DMS79 treated with DMSO at 0.1 percent for 48 hours (cell line): ENCODE results near the gene NBAS.

Experiments
- DNase-seq: peaks from one replicate; lab custom pipeline; 2025; lab: John Stamatoyannopoulos, UW

NBAS gene

DNA sequence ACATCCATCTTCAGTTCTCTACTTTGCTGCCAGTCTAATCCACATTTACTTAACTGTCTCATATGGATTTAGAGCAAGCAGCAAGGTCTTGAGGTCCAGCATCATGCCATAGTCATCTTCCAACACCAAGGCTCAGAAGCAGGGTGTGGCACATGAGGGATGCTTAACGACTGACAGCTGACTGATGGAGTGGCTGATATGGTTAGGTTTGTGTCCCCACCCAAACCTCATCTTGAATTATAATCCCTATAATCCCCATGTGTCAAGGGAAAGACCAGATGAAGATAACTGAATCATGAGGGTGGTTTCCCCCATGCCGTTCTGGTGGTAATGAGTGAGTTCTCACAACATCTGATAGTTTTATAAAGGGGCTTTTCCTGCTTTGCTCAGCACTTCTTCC is 257.3 kb downstream of the NBAS start:
- no peak for DNase-seq

DNA sequence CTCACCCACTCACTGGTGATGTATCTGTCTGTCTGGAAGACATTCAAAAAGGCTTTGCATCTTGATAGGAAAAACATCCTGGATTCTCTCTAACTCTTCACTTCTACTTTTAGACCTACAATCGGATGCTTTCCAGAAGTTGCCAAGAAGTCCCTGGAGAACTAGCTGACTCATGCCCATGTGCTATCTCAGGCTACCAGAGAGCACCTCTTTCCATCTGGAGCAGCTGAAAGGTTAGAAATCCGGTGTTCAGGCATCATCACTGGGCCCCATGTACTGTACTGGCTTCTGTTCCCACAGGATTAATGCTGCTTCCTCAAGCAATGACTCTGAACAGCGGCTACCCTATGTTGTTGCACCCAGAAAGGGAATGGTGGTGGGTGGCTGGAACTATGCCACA is 259.0 kb downstream of the NBAS start:
- no peak for DNase-seq

DNA sequence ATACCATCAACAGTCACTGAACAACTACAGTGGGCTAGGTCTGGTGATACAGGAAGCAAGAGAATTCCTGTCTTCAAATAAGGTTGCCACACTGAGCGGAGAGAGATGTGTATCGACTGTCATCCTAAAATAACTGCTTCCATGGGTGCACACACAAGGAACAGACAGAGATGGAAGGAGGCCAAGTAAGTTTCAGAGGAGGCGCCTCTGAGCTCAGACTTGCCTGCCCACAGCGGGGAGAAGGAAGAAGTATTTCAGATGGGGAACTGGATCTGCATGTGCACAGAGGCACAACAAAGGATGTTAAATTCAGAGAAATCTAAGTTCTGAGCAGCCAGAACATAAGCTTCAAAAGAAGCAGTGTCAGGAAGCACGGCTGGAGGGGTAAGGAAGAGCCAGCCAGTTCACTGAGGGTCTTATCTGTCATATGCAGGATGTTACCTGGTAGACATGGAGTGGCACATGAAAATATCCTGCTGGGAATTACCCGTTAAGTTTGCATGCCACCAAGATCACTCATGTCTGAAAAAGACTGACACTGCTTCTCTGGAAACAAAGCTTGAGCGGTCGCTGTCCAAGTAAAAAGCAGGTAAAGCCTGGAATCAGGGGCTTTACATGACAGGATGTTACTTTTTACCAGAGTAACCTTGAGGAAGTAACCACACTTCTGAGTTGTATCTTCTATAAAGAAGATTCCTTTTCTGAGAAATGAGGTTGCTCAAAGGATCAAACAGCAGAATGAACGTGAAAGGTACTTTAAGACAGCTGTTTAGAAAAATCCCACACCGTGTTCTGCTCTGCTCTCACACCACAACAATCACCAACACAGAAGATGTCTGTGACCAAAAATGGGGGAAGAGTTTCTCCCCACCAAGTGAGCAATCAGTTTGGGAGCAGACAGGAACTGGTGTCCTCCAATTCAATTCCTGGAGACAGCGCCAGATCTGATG is 260.2 kb downstream of the NBAS start:
- DNase-seq = no peak

DNA sequence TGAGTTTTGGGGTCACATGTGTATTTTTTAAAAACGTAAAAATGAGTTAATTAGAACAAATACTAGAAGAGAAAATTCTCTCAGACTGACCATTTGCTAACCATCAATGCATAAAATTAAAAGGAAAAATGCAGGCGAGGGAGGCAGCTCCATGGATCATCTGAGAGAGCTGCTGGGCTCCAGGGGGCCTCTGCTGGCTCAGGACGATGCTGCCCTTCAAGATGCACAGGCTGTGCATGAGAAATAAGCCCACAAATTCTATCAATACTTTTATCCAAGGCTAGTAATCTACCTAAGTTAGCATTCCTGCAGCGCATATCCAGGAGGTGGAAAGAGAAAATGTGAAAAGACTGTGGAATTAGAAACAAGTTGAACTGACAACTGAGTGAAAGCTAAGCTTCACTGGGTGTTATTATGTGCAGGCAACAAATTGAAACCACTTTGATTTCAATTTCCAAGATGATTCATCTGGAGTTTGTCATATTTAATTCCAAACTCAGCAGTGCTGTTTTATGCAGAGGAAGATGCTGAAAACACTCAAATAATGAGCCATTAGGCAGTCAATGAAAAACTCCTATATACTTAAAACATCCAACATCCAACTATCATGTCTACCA is 261.1 kb downstream of the NBAS start:
- DNase-seq = no peak

GRCh38 chr2:15298770-15299169 is 262.4 kb downstream of the NBAS start:
- no peak for DNase-seq

GRCh38 chr2:15293262-15293937 is 267.7 kb downstream of the NBAS start:
- DNase-seq = no peak

DNA sequence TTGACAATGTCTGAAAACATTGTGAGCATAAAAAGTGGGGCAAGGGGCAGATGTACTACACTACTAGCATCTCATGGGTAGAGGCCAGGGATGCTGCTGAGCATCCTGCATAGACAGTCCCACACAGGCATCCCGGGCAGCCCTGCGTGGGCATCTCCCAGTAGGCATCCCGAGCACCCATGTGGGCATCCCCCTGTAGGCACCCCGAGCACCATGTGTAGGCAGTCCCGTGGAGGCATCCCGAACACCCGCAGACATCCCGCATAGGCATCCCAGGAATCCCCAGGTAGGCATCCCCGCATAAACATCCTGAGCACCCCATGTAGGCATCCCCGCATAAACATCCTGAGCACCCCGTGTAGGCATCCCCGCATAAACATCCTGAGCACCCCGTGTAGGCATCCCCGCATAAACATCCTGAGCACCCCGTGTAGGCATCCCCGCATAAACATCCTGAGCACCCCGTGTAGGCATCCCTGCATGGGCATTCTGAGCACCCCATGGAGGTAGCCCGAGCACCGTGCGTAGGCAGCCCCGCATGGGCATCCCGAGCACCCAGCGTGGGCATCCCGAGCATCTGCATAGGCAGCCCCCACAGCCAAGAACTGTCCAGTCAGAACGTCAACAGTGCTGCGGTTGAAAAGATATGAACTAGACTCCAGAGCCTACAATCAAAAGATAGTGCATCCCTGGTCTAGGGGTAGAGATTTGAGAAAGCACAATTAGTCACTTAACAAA is 273.5 kb downstream of the NBAS start:
- no peak for DNase-seq

GRCh38 chr2:15284614-15285013 is 276.5 kb downstream of the NBAS start:
- DNase-seq = no peak

DNA sequence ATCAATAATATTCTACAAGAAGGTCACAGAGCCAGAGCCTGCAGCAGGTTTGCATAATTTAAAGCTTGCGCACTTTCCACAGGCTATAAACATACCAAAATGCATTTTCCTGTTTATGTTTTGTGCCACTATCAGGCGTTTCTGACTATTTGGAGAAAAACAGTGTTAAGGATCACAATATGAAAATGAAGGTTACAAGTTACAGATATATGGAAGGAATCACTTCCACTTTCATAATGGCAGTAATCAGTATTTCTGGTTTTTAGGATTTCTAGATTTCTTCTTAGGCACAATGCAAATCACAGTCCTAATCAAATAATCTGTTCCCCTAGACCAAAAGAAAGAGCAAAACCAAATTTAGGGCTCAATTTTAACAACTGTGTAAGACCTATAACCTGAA is 279.5 kb downstream of the NBAS start:
- DNase-seq = no peak

GRCh38 chr2:15279201-15279876 is 281.8 kb downstream of the NBAS start:
- peak; percentile 12 for DNase-seq

- DNase-seq = no peak
Measured at GRCh38 chr2:15278296-15278695, 282.8 kb downstream of the NBAS start.

GRCh38 chr2:15275346-15275745 is 285.8 kb downstream of the NBAS start:
- no peak for DNase-seq

GRCh38 chr2:15273452-15273851 is 287.7 kb downstream of the NBAS start:
- no peak for DNase-seq

- no peak for DNase-seq
Measured at GRCh38 chr2:15272942-15273341, 288.2 kb downstream of the NBAS start.

DNA sequence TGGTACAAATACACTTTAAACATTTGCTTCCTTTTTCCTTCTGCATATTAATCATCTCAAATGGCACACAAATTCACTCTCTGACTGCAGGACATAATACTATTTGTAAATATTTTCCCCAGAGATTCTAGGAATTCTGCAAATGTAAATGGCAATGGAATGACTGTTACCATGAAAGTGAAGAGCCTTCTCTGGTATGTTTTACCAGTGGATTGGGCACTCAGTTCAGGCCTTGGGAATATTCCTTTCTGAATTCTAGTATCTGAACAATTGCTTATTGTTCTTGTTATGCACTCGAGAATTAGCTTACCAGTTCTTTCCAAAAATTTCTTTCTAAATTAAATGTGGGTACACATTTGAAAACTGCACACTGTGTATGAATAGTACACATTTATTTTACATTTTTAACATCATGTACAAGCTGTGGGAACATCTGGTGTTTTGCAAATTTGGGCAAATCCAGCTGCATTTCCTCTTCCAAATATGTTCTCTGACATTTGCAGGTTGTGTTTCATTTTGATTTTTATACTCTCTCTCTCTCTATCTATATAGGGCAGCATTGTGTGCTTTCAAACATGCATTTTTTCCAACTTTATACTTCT is 289.1 kb downstream of the NBAS start:
- DNase-seq = no peak

- DNase-seq = no peak
Measured at GRCh38 chr2:15271276-15271675, 289.9 kb downstream of the NBAS start.

- DNase-seq = no peak
Measured at GRCh38 chr2:15269043-15269442, 292.1 kb downstream of the NBAS start.

DNA sequence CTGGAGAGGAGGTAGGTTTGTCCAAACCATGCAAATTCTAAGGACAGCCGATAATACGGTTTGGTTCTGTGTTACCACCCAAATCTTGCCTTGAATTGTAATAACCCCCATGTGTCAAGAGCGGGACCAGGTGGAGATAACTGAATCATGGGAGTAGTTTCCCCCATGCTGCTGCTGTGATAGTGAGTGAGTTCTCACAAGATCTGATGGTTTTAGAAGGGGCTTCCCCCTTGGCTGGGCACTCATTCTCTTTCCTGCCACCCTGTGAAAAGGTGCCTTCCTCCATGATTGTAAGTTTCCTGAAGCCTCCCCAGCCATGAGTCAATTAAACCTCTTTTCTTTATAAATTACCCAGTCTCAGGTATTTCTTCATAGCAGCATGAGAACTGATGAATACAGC is 295.2 kb downstream of the NBAS start:
- DNase-seq = no peak

- no peak for DNase-seq
Measured at GRCh38 chr2:15263976-15264685, 297.0 kb downstream of the NBAS start.

DNA sequence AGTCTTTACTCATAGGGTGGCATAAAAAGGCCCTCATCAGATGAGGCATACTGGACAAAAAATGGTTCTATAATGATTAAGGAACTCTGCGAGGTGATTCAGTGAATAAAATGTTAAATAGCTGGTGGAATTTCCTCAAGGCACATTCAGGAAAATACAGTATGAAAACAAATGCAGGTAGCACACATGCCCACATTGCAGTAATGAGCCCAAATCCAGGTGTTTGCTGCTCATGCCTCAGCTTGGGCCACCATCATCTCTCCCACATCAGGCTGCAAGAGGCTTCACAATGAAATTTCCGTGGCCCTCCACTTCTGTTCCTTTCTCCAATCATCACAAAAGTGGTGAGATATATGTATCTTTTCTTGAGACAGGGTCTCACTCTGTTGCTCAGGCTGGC is 298.3 kb downstream of the NBAS start:
- no peak for DNase-seq

GRCh38 chr2:15260835-15261234 is 300.3 kb downstream of the NBAS start:
- no peak for DNase-seq
